Measurements from ENCODE around the gene MCF2L. TPM values are rescaled to one million over a fixed set of nuclear protein-coding genes. Genes with fewer than 3 reads are reported as not detected.
"Not testable (repeated sequence)": the region's sequence is repeated elsewhere in the genome, so short reads cannot be mapped to it uniquely, and the experiment has no call there.

Gene MCF2L
- total and polyA plus RNA-seq, 8 donors, result 16.0 to 83.6 (median 23.6) TPM

DNA sequence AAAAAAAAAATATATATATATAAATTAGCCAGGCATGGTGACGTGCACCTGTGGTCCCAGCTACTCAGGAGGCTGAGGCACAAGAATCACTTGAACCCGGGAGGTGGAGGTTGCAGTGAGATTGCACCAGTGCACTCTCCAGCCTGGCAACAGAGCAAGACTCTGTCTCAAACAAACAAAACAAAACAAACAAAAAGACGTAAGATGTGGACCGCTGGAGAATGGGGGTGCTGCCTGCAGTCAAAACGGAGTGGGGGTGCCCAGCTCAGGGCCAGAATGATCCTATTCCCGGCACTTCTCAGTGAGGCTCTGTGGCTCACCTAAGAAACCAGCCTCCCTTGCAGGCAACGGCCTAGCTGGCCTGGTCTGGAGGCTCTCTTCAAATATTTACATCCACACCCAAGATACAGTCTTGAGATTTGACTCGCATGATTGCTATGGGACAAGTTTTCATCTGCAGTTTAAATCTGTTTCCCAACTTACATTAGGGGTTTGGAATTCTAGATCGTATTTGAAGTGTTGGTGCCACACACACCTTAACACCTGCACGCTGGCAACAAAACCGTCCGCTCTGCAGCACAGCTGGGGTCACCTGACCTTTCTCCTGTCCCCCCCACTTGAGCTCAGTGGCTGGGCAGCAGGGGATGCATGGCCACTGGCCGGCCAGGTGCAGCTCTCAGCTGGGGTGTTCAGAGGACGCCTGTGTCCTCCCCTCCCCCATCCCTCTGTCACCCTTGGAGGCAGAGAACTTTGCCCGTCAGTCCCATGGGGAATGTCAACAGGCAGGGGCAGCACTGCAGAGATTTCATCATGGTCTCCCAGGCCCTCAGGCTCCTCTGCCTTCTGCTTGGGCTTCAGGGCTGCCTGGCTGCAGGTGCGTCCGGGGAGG lies 136.3 kb downstream of the MCF2L start, which contains the start of gene F7:
Gene F7 (plus strand): TSS at position 760 of the 889 bp plus-strand sequence. CDS start 51 bp downstream, at position 811.
- H3K9me3 ChIP-seq, result no peaks in the 10 kb centered on the region
- WGBS, 2 donors, result 40 to 43% methylated on average over 17 of the region's 17 CpGs
- intact Hi-C loops (cut with DNase I), result no loop called here
- no peaks in the 10 kb centered on the region for H3K4me1 ChIP-seq
- no peak within 1 kb of the TSS for H3K27ac ChIP-seq
- no peak within 1 kb of the TSS for H3K4me3 ChIP-seq
- H3K36me3 ChIP-seq, result no peaks in the 10 kb centered on the region
- DNase-seq (peak in 1 of 6 donors; percentile 46), ATAC-seq (peak in 3 of 4 donors; percentile 34 to 54 (median 43)), FAIRE-seq (no peak)
- TF ChIP-seq, protein P1, sequence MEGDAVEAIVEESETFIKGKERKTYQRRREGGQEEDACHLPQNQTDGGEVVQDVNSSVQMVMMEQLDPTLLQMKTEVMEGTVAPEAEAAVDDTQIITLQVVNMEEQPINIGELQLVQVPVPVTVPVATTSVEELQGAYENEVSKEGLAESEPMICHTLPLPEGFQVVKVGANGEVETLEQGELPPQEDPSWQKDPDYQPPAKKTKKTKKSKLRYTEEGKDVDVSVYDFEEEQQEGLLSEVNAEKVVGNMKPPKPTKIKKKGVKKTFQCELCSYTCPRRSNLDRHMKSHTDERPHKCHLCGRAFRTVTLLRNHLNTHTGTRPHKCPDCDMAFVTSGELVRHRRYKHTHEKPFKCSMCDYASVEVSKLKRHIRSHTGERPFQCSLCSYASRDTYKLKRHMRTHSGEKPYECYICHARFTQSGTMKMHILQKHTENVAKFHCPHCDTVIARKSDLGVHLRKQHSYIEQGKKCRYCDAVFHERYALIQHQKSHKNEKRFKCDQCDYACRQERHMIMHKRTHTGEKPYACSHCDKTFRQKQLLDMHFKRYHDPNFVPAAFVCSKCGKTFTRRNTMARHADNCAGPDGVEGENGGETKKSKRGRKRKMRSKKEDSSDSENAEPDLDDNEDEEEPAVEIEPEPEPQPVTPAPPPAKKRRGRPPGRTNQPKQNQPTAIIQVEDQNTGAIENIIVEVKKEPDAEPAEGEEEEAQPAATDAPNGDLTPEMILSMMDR (IDR thresholded peaks at IDR 0.05), result no peak
- peaks cover 0 to 7% (median 3%) of the 10 kb centered on the region in 4 donors for H3K27me3 ChIP-seq

DNA sequence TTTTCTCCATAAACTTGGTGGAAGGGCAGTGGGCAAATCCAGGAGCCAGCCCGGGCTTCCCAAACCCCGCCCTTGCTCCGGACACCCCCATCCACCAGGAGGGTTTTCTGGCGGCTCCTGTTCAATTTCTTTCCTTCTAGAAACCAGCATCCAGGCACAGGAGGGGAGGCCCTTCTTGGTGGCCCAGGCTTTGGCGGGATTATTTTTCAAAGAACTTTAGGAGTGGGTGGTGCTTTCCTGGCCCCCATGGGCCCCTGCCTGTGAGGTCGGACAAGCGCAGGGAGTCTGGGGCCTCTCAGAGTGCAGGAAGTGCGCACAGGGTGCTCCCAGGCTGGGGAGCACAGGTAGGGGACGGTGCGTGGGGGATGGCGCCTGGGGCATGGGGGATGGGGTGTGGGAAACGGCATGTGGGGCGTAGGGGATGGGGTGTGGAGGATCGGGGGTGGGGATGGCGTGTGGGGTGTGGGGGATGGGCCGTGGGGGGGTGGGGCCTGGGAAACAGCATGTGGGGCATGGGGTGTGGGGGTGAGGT lies 137.0 kb downstream of the MCF2L start:
- Histone ChIP-seq H3K36me3 (no peaks in the 10 kb centered on the region), H3K4me1 (peaks cover 0 to 4% (median 0%) of the 10 kb centered on the region in 3 donors), H3K27me3 (peaks cover 0 to 10% (median 5%) of the 10 kb centered on the region in 4 donors), H3K4me3 (no peak overlapping the region), H3K9me3 (no peaks in the 10 kb centered on the region), H3K27ac (no peak overlapping the region)
- 36 to 39% methylated on average over 16 of the region's 16 CpGs for WGBS, 2 donors
- ATAC-seq, result no peak
- DNase-seq, result peak in 2 of 6 donors; percentile 12 to 39
- no peak for FAIRE-seq
- intact Hi-C loops (cut with DNase I), result no loop called here
- TF ChIP-seq, protein P1 (IDR thresholded peaks at IDR 0.05), result no peak

DNA sequence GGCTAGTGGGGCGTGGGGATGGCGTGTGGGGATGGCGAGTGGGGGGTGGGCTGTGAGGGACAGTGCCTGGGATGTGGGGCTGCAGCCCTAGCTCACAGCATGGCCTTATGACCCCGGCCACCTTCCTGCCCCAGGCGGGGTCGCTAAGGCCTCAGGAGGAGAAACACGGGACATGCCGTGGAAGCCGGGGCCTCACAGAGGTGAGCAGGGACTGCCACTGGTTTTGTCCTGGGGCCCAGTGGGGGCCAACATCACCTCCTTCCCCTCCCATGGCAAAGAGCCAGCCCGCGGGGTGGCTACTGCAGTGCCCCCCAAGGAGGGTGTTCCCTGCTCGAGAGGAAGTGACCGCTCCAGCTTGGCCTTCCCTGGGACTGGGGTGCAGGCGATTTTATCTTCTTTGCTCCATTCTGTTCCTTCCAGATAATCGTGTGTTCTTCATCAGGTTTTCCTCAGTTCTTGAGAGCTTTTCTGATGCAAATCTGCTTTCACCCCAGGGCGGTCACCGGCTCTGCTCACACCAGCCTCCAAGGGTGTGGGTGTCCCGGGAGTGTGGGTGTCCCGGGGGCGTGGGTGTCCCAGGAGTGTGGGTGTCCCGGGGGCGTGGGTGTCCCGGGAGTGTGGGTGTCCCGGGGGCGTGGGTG lies 137.8 kb downstream of the MCF2L start:
- peaks cover 0 to 10% (median 5%) of the 10 kb centered on the region in 4 donors for H3K27me3 ChIP-seq
- FAIRE-seq (no peak), ATAC-seq (no peak), DNase-seq (peak in 2 of 6 donors; percentile 15 to 77)
- intact Hi-C loops (cut with DNase I), result no loop called here
- H3K27ac ChIP-seq, result no peak overlapping the region
- no peak overlapping the region for H3K4me3 ChIP-seq
- TF ChIP-seq, protein P1 (IDR thresholded peaks at IDR 0.05), result no peak
- 76 to 82% methylated on average over 25 of the region's 25 CpGs for WGBS, 2 donors
- H3K9me3 ChIP-seq, result no peaks in the 10 kb centered on the region
- peaks cover 0 to 4% (median 0%) of the 10 kb centered on the region in 3 donors for H3K4me1 ChIP-seq
- no peaks in the 10 kb centered on the region for H3K36me3 ChIP-seq

DNA sequence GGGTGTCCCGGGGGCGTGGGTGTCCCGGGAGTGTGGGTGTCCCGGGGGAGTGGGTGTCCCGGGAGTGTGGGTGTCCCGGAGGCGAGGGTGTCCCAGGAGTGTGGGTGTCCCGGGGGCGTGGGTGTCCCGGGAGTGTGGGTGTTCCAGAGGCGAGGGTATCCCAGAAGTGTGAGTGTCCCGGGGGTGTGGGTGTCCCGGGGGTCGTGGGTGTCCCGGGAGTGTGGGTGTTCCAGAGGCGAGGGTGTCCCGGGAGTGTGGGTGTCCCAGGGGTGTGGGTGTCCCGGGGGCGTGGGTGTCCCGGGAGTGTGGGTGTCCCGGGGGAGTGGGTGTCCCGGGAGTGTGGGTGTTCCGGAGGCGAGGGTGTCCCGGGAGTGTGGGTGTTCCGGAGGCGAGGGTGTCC lies 139.5 kb downstream of the MCF2L start:
- ATAC-seq; H3K4me3 ChIP-seq; FAIRE-seq; intact Hi-C loops (cut with DNase I); H3K4me1 ChIP-seq; H3K9me3 ChIP-seq; H3K36me3 ChIP-seq; H3K27ac ChIP-seq: not testable (repeated sequence)
- WGBS, 2 donors, result 87 to 96% methylated on average over 19 to 27 of the region's 27 CpGs
- peaks cover 0 to 10% (median 5%) of the 10 kb centered on the region in 4 donors for H3K27me3 ChIP-seq
- DNase-seq, result peak in 2 of 6 donors; percentile 11 to 42
